Neuronal stem cell (in vitro differentiated cells): ENCODE data around the gene ABHD14A.
A peak's percentile ranks its signal among the peaks of the same experiment; 100 is the strongest.

Experiments used
- DNase-seq: peaks from one replicate; pipeline ENCODE4 v3.0.0-alpha.2; 2013; ENCODE audit warnings: low spot score
- H2AFZ ChIP-seq: one replicate; pipeline ENCODE4 v1.6.1; 2013; ENCODE audit warnings: mild to moderate bottlenecking, low read length, inconsistent platforms
- H2AK5ac ChIP-seq: 2 replicates; pipeline ENCODE4 v1.6.1; 2013; ENCODE audit warnings: low read depth, mild to moderate bottlenecking, inconsistent platforms, low read length, moderate library complexity, mixed read lengths
- H2BK120ac ChIP-seq: 2 replicates; pipeline ENCODE4 v1.6.1; 2013; ENCODE audit warnings: low read depth, mild to moderate bottlenecking, inconsistent platforms, low read length, moderate library complexity, mixed read lengths
- H2BK12ac ChIP-seq: one replicate; pipeline ENCODE4 v1.6.1; 2013; ENCODE audit warnings: low read length, inconsistent platforms
- H2BK15ac ChIP-seq: 2 replicates; pipeline ENCODE4 v1.6.1; 2013; ENCODE audit warnings: mild to moderate bottlenecking, low read length, inconsistent platforms, mixed read lengths
- H2BK5ac ChIP-seq: one replicate; pipeline ENCODE4 v1.6.1; 2013; ENCODE audit warnings: inconsistent platforms, mild to moderate bottlenecking, low read length, moderate library complexity
- H3K14ac ChIP-seq: one replicate; pipeline ENCODE4 v1.6.1; 2013; ENCODE audit warnings: low read length, inconsistent platforms
- H3K18ac ChIP-seq: 2 replicates; pipeline ENCODE4 v1.6.1; 2013; ENCODE audit warnings: low read length, inconsistent platforms
- H3K23ac ChIP-seq: 2 replicates; pipeline ENCODE4 v1.6.1; 2013; ENCODE audit warnings: low read depth, mild to moderate bottlenecking, mixed read lengths, low read length, inconsistent platforms; ENCODE audit not compliant: poor library complexity
- H3K27ac ChIP-seq: replicated peaks from 3 replicates; pipeline ENCODE4 v1.5.1; 2013; ENCODE audit warnings: low read length, inconsistent platforms
- H3K27me3 ChIP-seq, 3 experiments: 2 replicates each; pipeline ENCODE4 v1.6.1; 2013; ENCODE audit warnings: low read length in 3 of 3, mild to moderate bottlenecking in 2 of 3, inconsistent platforms in 1 of 3, low read depth in 1 of 3, mixed read lengths in 1 of 3, moderate library complexity in 1 of 3; ENCODE audit not compliant: control insufficient read depth in 3 of 3, insufficient read depth in 3 of 3
- H3K36me3 ChIP-seq, 2 donors: replicated peaks in 1 of 2; 2 replicates each; pipeline ENCODE4 v1.6.1; 2013; ENCODE audit warnings: low read length in 2 of 2; ENCODE audit not compliant: control insufficient read depth in 2 of 2, insufficient read depth in 2 of 2
- H3K4ac ChIP-seq: 2 replicates; pipeline ENCODE4 v1.6.1; 2013; ENCODE audit warnings: inconsistent platforms, mild to moderate bottlenecking, low read length, moderate library complexity
- H3K4me1 ChIP-seq, 2 donors: 1 replicate in 1 of 2; 2 replicates in 1 of 2; pipeline ENCODE4 v1.6.1; 2013; ENCODE audit warnings: low read length in 2 of 2, low read depth in 1 of 2; ENCODE audit not compliant: control insufficient read depth in 2 of 2, insufficient read depth in 1 of 2
- H3K4me2 ChIP-seq: one replicate; pipeline ENCODE4 v1.6.1; 2013; ENCODE audit warnings: mild to moderate bottlenecking, low read length, inconsistent platforms; ENCODE audit not compliant: insufficient read depth, poor library complexity, severe bottlenecking
- H3K4me3 ChIP-seq, 2 donors: 2 replicates each; pipeline ENCODE4 v1.5.1; 2013; ENCODE audit warnings: low read length in 2 of 2, mild to moderate bottlenecking in 2 of 2, inconsistent platforms in 1 of 2, moderate library complexity in 1 of 2
- H3K79me1 ChIP-seq: one replicate; pipeline ENCODE4 v1.6.1; 2013; ENCODE audit warnings: low read depth, mild to moderate bottlenecking, inconsistent platforms, low read length, moderate library complexity
- H3K9ac ChIP-seq: one replicate; pipeline ENCODE4 v1.6.1; 2013; ENCODE audit warnings: mild to moderate bottlenecking, low read depth, low read length, inconsistent platforms; ENCODE audit not compliant: poor library complexity
- H3K9me3 ChIP-seq, 2 donors: replicated peaks in 1 of 2; 2 replicates each; pipeline versions ENCODE3 to v1.6.1; 2013; ENCODE audit warnings: low read length in 2 of 2, mild to moderate bottlenecking in 2 of 2, inconsistent platforms in 1 of 2, low read depth in 1 of 2, mixed read lengths in 1 of 2, moderate library complexity in 1 of 2; ENCODE audit not compliant: control insufficient read depth in 2 of 2, insufficient read depth in 1 of 2
- H4K8ac ChIP-seq: one replicate; pipeline ENCODE4 v1.6.1; 2013; ENCODE audit warnings: low read depth, mild to moderate bottlenecking, inconsistent platforms, low read length, moderate library complexity
- H4K91ac ChIP-seq: one replicate; pipeline ENCODE4 v1.6.1; 2013; ENCODE audit warnings: low read length, low read depth, mild to moderate bottlenecking, inconsistent platforms; ENCODE audit not compliant: poor library complexity
- WGBS, 2 donors: extraction: QIAGEN DNeasy Blood & Tissue Kit; methylation state at CpG; one replicate each; pipeline ENCODE4 v1.1.7; 2013; ENCODE audit warnings: missing lambda C conversion rate in 2 of 2, mixed read lengths in 1 of 2; ENCODE audit not compliant: insufficient read length in 2 of 2, insufficient replicate concordance in 1 of 2; ENCODE audit errors: extremely low coverage in 2 of 2; 5-methylcytosine and 5-hydroxymethylcytosine counted together

The ABHD14A gene

GRCh38 chr3:51934991-51935885 lies 39.6 kb upstream of the ABHD14A start:
- no peaks in the 10 kb centered on the region for H3K4me1 ChIP-seq
- H3K14ac ChIP-seq, result no peak overlapping the region
- peak overlapping the region; percentile 7 for H3K9ac ChIP-seq
- no peak overlapping the region for H4K91ac ChIP-seq
- H3K18ac ChIP-seq, result no peak overlapping the region
- no peak overlapping the region for H3K4me3 ChIP-seq
- no peak overlapping the region for H3K23ac ChIP-seq
- H2BK12ac ChIP-seq, result no peak overlapping the region
- WGBS, 2 donors, result no CpG with 5 or more reads among the region's 28 CpGs
- H2BK15ac ChIP-seq, result no peak overlapping the region
- H3K36me3 ChIP-seq, result peaks cover 48 to 78% of the 10 kb centered on the region in 2 donors
- no peak overlapping the region for H3K27ac ChIP-seq
- H3K27me3 ChIP-seq, result no peaks in the 10 kb centered on the region
- no peak overlapping the region for H4K8ac ChIP-seq
- peaks cover 3% of the 10 kb centered on the region for H3K79me1 ChIP-seq
- DNase-seq, result no peak
- no peak overlapping the region for H3K4me2 ChIP-seq
- H2BK5ac ChIP-seq, result no peak overlapping the region
- no peaks in the 10 kb centered on the region for H3K9me3 ChIP-seq
- no peak overlapping the region for H2AK5ac ChIP-seq
- H2AFZ ChIP-seq, result no peak overlapping the region
- H3K4ac ChIP-seq, result no peak overlapping the region
- H2BK120ac ChIP-seq, result no peak overlapping the region

GRCh38 chr3:51935886-51936755 lies 38.7 kb upstream of the ABHD14A start:
- H3K27me3 ChIP-seq, result no peaks in the 10 kb centered on the region
- DNase-seq, result no peak
- H3K27ac ChIP-seq, result no peak overlapping the region
- H4K8ac ChIP-seq, result no peak overlapping the region
- H2AK5ac ChIP-seq, result no peak overlapping the region
- H2BK12ac ChIP-seq, result no peak overlapping the region
- H3K4me1 ChIP-seq, result peaks cover 0 to 3% of the 10 kb centered on the region in 2 donors
- no peak overlapping the region for H3K14ac ChIP-seq
- H3K23ac ChIP-seq, result no peak overlapping the region
- H2BK120ac ChIP-seq, result no peak overlapping the region
- peaks cover 4% of the 10 kb centered on the region for H3K79me1 ChIP-seq
- no peak overlapping the region for H3K9ac ChIP-seq
- no peak overlapping the region for H4K91ac ChIP-seq
- no peaks in the 10 kb centered on the region for H3K9me3 ChIP-seq
- no peak overlapping the region for H3K4ac ChIP-seq
- no peak overlapping the region for H3K18ac ChIP-seq
- H2AFZ ChIP-seq, result no peak overlapping the region
- H3K4me2 ChIP-seq, result no peak overlapping the region
- WGBS, 2 donors, result no CpG with 5 or more reads among the region's 25 CpGs
- no peak overlapping the region for H3K4me3 ChIP-seq
- H2BK5ac ChIP-seq, result no peak overlapping the region
- no peak overlapping the region for H2BK15ac ChIP-seq
- H3K36me3 ChIP-seq, result peaks cover 45 to 75% of the 10 kb centered on the region in 2 donors

- Histone ChIP-seq H3K4me1 (peaks cover 0 to 3% of the 10 kb centered on the region in 2 donors), H2BK15ac (no peak overlapping the region), H2AK5ac (no peak overlapping the region), H3K79me1 (peaks cover 5% of the 10 kb centered on the region), H4K91ac (no peak overlapping the region), H4K8ac (no peak overlapping the region), H3K9ac (no peak overlapping the region), H2BK5ac (no peak overlapping the region), H3K27me3 (no peaks in the 10 kb centered on the region), H3K18ac (no peak overlapping the region), H2BK12ac (no peak overlapping the region), H3K4me3 (no peak overlapping the region), H3K36me3 (peaks cover 44 to 69% of the 10 kb centered on the region in 2 donors), H3K4me2 (no peak overlapping the region), H3K23ac (no peak overlapping the region), H3K4ac (no peak overlapping the region), H2BK120ac (no peak overlapping the region), H3K27ac (no peak overlapping the region), H3K9me3 (no peaks in the 10 kb centered on the region), H2AFZ (no peak overlapping the region), H3K14ac (no peak overlapping the region)
- no peak for DNase-seq
- WGBS, 2 donors, result no CpG with 5 or more reads among the region's 9 CpGs
Observed at GRCh38 chr3:51937014-51937413, 37.9 kb upstream of the ABHD14A start.
